NCI-H2029 treated with DMSO at 0.1 percent for 48 hours (cell line): ENCODE data around the gene CEBPZ.
"Not testable (repeated sequence)": the region's sequence is repeated elsewhere in the genome, so short reads cannot be mapped to it uniquely, and the experiment has no call there.

Experiments
- DNase-seq: peaks from one replicate; lab custom pipeline; 2025; lab: John Stamatoyannopoulos, UW

Gene CEBPZ, protein sequence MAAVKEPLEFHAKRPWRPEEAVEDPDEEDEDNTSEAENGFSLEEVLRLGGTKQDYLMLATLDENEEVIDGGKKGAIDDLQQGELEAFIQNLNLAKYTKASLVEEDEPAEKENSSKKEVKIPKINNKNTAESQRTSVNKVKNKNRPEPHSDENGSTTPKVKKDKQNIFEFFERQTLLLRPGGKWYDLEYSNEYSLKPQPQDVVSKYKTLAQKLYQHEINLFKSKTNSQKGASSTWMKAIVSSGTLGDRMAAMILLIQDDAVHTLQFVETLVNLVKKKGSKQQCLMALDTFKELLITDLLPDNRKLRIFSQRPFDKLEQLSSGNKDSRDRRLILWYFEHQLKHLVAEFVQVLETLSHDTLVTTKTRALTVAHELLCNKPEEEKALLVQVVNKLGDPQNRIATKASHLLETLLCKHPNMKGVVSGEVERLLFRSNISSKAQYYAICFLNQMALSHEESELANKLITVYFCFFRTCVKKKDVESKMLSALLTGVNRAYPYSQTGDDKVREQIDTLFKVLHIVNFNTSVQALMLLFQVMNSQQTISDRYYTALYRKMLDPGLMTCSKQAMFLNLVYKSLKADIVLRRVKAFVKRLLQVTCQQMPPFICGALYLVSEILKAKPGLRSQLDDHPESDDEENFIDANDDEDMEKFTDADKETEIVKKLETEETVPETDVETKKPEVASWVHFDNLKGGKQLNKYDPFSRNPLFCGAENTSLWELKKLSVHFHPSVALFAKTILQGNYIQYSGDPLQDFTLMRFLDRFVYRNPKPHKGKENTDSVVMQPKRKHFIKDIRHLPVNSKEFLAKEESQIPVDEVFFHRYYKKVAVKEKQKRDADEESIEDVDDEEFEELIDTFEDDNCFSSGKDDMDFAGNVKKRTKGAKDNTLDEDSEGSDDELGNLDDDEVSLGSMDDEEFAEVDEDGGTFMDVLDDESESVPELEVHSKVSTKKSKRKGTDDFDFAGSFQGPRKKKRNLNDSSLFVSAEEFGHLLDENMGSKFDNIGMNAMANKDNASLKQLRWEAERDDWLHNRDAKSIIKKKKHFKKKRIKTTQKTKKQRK

DNA sequence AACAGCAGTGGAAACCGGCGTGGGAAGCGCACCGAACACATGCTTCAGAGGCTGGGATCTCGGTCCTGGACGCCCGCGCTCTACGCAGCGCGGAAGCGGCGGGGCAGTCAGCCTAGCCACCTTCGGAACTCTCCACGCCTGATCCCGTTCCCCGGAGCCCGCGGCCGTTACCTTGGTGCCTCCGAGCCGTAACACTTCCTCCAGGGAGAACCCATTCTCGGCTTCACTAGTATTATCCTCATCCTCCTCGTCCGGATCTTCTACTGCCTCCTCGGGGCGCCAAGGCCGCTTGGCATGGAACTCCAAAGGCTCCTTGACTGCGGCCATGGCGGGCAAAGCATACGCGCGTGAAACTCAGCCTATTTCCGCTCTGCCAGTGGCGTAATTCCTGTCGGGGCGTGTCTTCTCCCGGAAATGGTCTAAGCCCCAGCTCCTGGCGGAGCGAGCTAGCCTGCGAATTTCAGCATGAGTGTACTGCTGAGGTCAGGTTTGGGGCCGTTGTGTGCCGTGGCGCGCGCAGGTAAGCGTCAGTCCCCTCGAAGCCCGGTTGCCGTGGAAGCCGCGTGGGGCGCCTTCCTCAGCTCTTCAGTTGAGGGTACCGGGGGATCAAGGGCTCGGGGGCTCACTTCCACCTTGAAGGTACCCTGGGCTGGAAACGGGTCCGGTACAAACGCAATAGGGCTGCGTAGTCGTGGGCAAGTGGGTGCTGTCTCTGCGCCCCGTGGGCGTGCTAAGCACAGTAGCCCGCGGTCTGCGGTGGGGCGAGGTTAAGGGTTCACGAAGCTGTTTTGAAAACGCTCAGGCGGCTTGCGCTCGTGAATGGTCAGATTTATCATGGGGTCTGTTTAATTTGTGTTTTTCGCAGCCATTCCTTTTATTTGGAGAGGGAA lies at the start of gene CEBPZ, which contains the start of gene NDUFAF7:
Gene CEBPZ (minus strand): TSS at position 356 of the 890 bp plus-strand sequence. CDS start 29 bp downstream, at position 327.
Gene NDUFAF7 (plus strand): TSS at position 418 of the 890 bp plus-strand sequence. CDS start 48 bp downstream, at position 466.
- peak; percentile 84 for DNase-seq

DNA sequence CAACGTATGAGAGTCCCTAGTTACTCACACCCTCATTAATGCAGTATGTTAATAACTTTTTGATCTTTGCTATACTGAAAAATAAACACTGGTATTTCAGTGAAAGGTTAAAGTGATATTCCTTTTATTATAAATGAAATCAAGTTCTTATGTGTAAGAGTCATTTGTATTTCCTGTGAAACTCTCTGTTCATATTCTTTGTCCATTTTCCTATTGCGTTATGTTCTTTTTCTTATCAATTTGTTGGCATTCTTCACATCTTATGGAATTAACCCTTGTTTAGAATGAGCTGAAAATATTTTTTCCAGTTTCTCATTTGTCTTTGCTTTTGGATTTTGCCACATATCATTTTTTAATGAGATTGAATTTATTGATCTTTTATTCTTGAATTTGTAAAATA lies 44.9 kb upstream of the CEBPZ start:
- DNase-seq, result no peak

DNA sequence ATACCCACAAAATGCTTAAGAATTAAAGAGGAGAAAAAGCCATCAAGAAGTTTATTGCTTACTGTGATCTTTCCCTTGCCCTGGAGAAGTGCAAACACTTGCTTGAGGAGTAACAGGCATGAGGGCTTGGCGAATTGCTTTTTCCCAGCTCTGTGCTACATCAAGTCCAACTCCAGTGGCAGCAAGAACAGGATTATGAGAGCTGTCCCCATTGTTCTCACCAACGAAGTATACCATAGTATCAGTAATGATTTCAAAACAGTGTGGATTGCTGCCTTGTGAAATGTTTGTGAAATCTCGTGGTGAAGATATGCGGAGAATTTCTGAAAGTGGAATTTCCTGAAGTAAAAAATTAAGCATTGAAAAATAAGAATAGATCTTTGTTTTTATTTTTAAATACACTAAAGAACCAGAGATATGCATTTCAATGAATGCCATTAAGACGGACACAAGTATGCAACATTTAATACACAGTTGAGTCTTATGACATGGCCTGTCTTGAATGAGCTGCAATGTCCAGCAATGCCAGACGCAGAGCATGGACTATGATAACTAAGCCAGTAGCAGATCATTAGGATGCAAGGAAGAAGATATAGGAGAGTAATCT lies 43.1 kb upstream of the CEBPZ start:
- DNase-seq, result no peak

DNA sequence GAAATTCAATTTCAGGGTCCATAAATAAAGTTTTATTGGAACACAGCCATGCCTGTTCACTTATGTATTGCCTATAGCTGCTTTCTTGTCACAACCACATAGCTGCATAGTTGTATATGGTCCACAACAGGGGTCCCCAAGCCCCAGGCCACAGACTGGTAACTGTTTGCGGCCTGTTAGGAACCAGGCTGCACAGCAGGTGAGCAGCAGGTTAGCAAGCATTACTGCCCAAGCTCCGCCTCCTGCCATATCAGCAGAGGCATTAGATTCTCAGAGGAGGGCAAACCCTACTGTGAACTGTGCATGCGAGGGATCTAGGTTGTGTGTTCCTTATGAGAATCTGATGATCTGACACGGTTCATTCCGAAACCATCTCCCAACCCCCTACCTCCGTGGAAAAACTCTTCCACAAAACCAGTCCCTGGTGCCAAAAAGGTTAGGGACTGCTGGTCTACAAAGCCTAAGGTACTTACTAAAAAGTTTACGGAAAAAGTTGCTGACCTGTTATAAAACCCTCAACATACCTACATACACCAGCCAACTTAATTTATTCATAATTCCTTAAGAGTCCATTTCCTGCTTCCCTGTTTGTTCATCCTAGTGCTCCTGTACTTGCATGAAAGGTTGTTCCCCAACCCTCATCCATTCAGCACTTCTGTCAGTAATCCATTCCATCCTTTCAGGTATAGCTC lies 40.1 kb upstream of the CEBPZ start:
- DNase-seq, result no peak

- no peak for DNase-seq
These were observed 36.7 kb upstream of the CEBPZ start for GRCh38 chr2:37268111-37268510.

DNA sequence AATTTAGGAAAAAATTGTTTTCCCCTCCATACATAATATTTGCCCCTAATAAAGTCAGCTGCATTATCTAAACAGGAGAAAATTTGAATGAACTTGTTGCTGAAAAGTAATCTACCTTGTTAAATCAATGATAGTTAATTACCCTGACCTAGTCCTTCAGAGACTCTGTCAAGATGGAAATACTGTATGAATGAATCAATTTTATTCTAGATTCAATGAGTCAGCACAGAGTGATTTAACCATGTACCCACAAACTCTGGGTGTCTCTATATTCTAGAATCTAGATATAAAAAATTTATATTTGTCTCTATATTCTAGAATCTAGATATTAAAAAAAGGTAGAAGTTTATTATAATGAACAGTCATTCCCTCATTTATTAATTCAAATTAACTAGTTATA lies 36.3 kb upstream of the CEBPZ start:
- DNase-seq, result no peak

- no peak for DNase-seq
These were observed 32.4 kb upstream of the CEBPZ start for GRCh38 chr2:37263839-37264238.

DNA sequence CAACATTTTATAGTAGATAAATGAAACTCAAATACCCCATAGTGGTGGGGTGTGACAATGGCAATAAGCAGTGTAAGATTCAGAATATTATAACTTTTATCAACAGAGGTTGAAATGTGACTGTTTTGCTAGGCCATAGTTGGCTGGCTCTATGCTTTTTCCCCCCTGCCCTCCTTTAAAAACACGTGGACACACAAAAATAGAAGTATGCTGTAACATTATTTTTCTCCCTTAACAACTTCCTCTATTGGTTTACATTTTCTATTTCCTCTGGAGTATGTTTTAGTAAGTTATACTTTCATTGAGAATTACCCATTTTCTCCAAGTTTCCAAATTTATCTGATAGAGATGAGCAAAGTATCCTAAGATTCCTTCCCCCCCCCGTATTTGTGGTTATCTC lies 31.1 kb upstream of the CEBPZ start:
- no peak for DNase-seq

DNA sequence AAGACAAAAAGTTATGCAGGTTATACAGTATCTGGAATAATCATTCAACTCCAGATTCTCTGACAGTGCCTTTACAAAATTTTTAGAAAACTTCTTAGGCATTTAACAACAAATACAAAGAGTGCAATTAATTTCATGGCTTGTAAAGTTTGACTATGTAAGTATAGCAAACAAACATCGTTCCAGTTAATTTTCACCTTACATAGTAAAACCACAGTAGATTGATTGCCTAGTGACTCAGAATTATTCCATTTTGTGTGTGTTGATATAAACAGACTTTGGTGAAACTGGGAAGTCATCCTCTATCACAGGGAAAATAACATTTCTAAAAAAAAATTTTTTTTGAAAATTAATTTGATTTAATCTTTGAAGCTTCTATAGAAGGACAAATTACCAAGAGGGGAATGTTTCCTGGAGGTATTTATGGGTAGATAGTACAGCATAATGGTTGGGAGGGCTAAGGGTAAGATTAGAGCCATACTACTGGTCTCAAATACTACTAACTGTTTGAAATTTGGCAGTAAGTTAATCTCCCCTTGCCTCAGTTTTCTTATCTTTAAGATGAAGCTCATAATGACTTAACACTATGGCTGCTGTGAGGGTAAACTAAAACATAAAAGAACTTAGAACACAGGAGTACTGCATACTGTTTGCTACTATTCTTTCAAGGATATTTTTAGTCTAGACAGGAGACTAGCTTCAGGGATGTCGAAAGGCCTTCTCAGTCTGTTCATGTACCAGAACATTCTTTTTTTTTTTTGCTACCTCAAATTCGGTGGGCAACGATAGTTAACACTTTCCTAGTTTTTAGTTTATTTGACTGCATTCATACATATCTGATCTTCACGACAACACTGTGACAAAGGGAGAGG lies 19.7 kb upstream of the CEBPZ start:
- no peak for DNase-seq

DNA sequence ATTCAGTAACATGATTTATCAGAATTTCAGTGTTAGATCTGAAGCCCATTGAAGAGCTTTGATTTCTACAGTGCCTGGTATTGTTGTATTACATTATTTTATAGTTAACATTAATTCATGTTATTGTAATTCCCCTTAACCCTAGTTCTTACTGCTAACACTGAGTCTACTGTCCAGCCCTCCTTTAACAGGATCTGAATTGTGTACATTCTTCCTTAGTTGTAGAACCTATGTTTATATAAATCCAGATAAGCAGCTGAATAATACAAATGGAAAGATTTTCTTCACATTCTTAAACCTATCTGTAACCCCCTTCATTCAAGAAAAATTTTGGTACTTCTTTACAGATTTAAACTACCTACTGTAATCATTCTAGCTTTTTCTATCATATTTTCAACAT lies 14.8 kb upstream of the CEBPZ start:
- DNase-seq, result no peak

- no peak for DNase-seq
These were observed 13.4 kb upstream of the CEBPZ start for GRCh38 chr2:37244755-37245154.

- DNase-seq, result no peak
These were observed 12.6 kb upstream of the CEBPZ start for GRCh38 chr2:37244017-37244416.

DNA sequence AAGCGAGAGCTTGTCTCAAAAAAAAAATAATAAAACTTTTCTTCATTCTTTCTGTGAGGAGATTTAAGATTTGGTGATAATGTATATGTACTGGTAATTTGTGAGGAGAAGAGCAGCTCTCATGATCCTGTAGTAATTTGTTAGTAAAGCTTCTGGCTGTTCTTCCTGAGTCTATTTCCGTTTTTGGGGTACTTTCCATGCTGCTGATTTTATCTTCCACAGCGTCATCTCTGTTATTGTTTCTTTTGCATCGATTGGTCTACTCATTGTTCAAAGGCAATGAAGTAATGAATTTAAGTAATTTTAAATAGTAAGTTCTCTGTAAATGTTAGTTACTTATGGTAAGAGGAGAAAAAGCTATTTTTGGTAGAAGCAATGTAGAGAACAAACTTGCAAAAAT lies 12.0 kb upstream of the CEBPZ start:
- no peak for DNase-seq

GRCh38 chr2:37232131-37232933 lies 936 bp upstream of the CEBPZ start:
- DNase-seq, result no peak

- no peak for DNase-seq
These were observed 815 bp downstream of the CEBPZ start for GRCh38 chr2:37230581-37230980.

DNA sequence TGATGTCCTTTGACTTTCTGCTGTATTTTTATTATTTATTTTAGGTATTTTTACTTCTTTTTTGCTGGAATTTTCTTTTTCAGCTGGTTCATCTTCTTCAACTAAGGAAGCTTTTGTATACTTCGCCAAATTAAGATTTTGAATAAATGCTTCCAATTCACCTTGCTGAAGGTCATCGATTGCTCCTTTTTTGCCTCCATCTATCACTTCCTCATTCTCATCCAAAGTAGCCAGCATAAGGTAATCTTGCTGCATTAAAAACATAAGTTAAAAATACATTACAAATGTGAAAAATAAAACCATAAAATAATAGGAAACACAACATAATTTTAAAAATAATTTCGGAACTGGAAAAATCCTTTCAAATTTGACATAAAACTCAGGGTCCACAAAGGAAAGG lies 2.6 kb downstream of the CEBPZ start:
- no peak for DNase-seq

GRCh38 chr2:37226863-37227262 lies 4.5 kb downstream of the CEBPZ start:
- DNase-seq, result no peak

DNA sequence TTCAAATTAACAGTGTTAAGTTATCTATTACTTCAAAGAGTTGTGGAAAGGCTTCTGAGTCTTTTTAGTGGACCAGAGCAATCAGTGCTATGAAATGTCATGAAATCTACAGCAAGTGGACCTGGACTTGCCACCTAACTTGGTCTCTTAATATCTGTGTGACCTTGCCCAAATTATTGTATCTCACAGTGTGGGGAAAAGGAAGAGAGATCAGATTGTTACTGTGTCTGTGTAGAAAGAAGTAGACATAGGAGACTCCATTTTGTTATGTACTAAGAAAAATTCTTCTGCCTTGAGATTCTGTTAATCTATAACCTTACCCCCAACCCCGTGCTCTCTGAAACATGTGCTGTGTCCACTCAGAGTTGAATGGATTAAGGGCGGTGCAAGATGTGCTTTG lies 6.3 kb downstream of the CEBPZ start:
- DNase-seq, result not testable (repeated sequence)

DNA sequence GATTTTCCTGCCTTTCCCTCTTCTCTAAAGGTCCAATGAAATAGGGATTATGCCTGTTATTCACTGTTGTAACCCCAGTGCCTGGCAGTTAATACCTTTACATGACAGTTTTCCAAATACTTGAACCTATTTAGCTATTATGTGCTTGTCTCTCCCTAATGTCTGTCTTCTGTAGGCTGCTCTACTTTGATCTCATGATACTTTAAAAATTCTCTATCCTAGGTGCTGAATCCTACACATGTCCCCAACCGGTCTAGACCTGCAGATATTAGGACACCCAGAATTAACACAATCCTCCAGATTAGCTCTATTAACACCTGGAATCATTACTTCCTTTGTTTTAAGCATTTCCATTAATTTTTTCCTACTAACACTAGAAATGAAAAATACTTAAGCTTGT lies 7.3 kb downstream of the CEBPZ start:
- no peak for DNase-seq
